SH-SY5Y (cell line): ENCODE results near the gene TMEM109.

Source experiments
- GATA2 ChIP-seq: IDR thresholded peaks from 2 replicates; pipeline ENCODE4 v1.6.1; 2011; ENCODE audit warnings: mild to moderate bottlenecking, low read depth, low read length
- GATA3 ChIP-seq: IDR thresholded peaks from 2 replicates; pipeline ENCODE4 v1.6.1; 2011; ENCODE audit warnings: low read depth, mild to moderate bottlenecking, low read length, moderate library complexity

GRCh38 chr11:60900673-60901404 is 13.1 kb upstream of the TMEM109 start:
- no peak for TF ChIP-seq GATA2
- TF ChIP-seq GATA3: no peak
